ENCODE measurements around the gene CDCA4.

The CDCA4 gene

DNA sequence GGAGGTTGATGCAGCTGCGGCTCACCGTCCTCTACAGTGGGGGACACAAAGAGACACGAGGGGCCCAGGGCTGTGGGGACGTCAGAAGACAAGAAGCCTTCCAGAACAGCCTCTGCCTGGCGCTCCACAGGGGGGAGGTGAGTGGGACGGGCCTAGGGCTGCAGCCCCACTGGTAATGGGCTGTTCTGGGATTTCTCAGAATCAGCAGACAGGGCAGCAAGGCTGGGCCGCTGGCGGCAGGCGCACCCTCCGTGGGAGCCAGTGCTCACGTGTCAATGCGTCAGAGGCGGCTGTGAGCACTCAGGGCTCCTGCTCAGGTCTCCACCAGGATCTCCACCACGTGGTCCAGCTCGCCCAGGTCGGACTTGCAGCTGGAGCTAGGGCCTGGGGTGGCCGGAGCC is 10.0 kb downstream of the CDCA4 start:
- no peak overlapping the region for H3K4me3 ChIP-seq (ENCODE audit: low read depth, low read length)
- H3K9ac ChIP-seq (ENCODE audit: low read length) = no peak overlapping the region
- H3K27ac ChIP-seq (ENCODE audit: low read depth, low read length) = no peak overlapping the region
- no peaks in the 10 kb centered on the region for H3K9me3 ChIP-seq (ENCODE audit: control insufficient read depth, insufficient read depth, low read depth, low read length)
- no peaks in the 10 kb centered on the region for H3K27me3 ChIP-seq (ENCODE audit: control insufficient read depth, insufficient read depth, low read length)
- peaks cover 13% of the 10 kb centered on the region for H3K4me1 ChIP-seq (ENCODE audit: control insufficient read depth, insufficient read depth, low read length)
- H3K36me3 ChIP-seq (ENCODE audit: control insufficient read depth, insufficient read depth, low read length) = peaks cover 66% of the 10 kb centered on the region

DNA sequence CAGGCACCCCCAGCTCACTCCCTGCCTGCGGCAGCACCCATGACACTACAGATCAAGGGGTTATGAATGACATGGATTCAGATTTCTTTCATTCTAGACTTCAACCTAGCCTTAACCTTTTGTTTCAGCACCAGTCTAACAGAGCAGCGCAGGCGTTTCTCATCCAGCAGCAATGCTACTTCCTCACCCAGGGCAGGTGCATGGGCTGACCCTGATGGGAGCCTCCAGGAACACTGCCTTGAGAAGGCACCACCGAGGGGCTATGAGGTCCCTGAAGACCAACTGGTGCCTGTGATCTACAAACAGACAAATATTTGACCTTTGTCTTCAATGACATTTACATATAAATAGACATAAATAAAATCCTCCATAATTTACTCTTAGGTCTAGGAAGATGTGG is 10.8 kb downstream of the CDCA4 start:
- Histone ChIP-seq H3K4me3 (ENCODE audit: low read depth, low read length) (no peak overlapping the region), H3K9me3 (ENCODE audit: control insufficient read depth, insufficient read depth, low read depth, low read length) (no peaks in the 10 kb centered on the region), H3K27me3 (ENCODE audit: control insufficient read depth, insufficient read depth, low read length) (no peaks in the 10 kb centered on the region), H3K36me3 (ENCODE audit: control insufficient read depth, insufficient read depth, low read length) (peaks cover 67% of the 10 kb centered on the region), H3K27ac (ENCODE audit: low read depth, low read length) (no peak overlapping the region), H3K9ac (ENCODE audit: low read length) (no peak overlapping the region), H3K4me1 (ENCODE audit: control insufficient read depth, insufficient read depth, low read length) (peaks cover 6% of the 10 kb centered on the region; the same call in 1 of the 2 replicates)

DNA sequence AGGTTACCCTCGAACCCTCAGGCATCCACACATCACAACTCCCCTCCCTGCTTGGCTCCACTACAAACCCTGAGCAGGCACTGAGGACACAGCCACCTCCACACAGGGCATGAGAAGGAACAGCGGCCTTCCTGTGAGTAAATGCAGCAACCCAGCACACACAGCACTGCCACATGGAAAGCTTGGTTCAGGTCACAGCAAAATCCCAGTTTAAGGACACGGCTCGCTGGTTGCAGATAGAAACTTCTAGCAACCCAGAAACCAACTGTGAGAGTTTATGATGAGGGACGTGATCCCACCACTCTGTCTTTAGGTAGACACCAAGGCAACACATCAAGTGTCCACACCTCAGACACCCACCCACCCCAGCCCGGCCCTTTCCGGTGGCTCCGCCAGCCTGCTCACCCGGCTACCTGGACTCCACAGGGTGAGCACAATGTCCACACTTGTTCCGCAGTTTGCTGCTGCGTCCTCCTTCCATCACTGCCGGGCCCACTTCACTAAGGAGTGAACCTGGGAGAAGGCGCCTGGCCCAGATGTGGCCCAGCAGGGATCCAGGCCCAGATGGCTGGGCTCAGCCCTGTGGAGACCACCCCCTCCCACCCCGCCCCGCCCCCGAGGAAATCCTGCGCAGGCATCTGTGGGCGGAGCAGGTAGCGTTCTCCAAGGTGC is 13.2 kb downstream of the CDCA4 start:
- Histone ChIP-seq H3K4me1 (ENCODE audit: control insufficient read depth, insufficient read depth, low read length) (no peaks in the 10 kb centered on the region), H3K27ac (ENCODE audit: low read depth, low read length) (no peak overlapping the region), H3K4me3 (ENCODE audit: low read depth, low read length) (no peak overlapping the region), H3K9me3 (ENCODE audit: control insufficient read depth, insufficient read depth, low read depth, low read length) (no peaks in the 10 kb centered on the region), H3K9ac (ENCODE audit: low read length) (no peak overlapping the region), H3K27me3 (ENCODE audit: control insufficient read depth, insufficient read depth, low read length) (no peaks in the 10 kb centered on the region), H3K36me3 (ENCODE audit: control insufficient read depth, insufficient read depth, low read length) (peaks cover 63% of the 10 kb centered on the region)

DNA sequence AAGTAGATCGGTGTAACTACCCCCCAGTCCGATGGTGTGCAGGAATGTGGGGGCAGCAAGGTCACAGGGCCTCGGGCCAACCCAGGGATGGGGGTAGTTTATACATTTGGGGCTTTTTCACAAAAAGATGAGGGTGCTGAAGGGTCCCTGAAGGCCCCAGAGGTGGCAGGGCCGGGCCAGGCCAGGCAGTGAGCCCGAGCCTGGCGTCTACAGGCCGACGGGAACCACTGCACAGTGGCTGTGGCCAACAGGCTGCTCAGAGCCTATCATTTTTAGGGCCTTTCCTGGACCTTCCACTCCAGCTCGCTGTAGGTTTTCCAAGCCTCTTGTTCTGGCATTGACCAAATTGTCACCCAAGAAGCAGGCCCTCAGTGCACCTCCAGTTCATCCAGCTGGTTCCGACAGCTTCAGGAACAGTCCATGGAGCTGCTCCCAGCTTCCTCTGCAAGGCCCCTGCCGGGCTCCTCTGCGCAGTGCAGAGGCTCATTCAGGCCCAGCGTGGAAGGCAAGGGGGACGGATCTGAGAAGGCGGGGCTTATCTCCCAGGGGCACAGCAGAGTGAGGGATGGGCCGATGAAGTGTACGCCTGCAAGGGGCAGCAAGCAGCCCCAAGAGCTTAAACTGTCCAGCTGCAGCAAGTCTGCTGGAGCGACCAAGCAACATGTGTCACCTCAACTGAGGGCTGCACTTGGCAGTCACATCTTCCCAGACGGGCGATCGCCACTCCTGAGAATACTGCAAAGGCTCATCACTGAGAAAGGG is 13.9 kb downstream of the CDCA4 start:
- H3K4me3 ChIP-seq (ENCODE audit: low read depth, low read length) = no peak overlapping the region
- no peaks in the 10 kb centered on the region for H3K4me1 ChIP-seq (ENCODE audit: control insufficient read depth, insufficient read depth, low read length)
- H3K27ac ChIP-seq (ENCODE audit: low read depth, low read length) = no peak overlapping the region
- no peaks in the 10 kb centered on the region for H3K27me3 ChIP-seq (ENCODE audit: control insufficient read depth, insufficient read depth, low read length)
- H3K9ac ChIP-seq (ENCODE audit: low read length) = no peak overlapping the region
- no peaks in the 10 kb centered on the region for H3K9me3 ChIP-seq (ENCODE audit: control insufficient read depth, insufficient read depth, low read depth, low read length)
- H3K36me3 ChIP-seq (ENCODE audit: control insufficient read depth, insufficient read depth, low read length) = peaks cover 57% of the 10 kb centered on the region

GRCh38 chr14:105005929-105006830 is 14.7 kb downstream of the CDCA4 start:
- H3K4me1 ChIP-seq (ENCODE audit: control insufficient read depth, insufficient read depth, low read length) = no peaks in the 10 kb centered on the region
- H3K27me3 ChIP-seq (ENCODE audit: control insufficient read depth, insufficient read depth, low read length) = no peaks in the 10 kb centered on the region
- no peak overlapping the region for H3K4me3 ChIP-seq (ENCODE audit: low read depth, low read length)
- no peak overlapping the region for H3K9ac ChIP-seq (ENCODE audit: low read length)
- no peak overlapping the region for H3K27ac ChIP-seq (ENCODE audit: low read depth, low read length)
- H3K36me3 ChIP-seq (ENCODE audit: control insufficient read depth, insufficient read depth, low read length) = peaks cover 49% of the 10 kb centered on the region
- no peaks in the 10 kb centered on the region for H3K9me3 ChIP-seq (ENCODE audit: control insufficient read depth, insufficient read depth, low read depth, low read length)

- H3K36me3 ChIP-seq (ENCODE audit: control insufficient read depth, insufficient read depth, low read length) = peaks cover 42% of the 10 kb centered on the region
- no peaks in the 10 kb centered on the region for H3K4me1 ChIP-seq (ENCODE audit: control insufficient read depth, insufficient read depth, low read length)
- H3K9me3 ChIP-seq (ENCODE audit: control insufficient read depth, insufficient read depth, low read depth, low read length) = no peaks in the 10 kb centered on the region
- no peak overlapping the region for H3K4me3 ChIP-seq (ENCODE audit: low read depth, low read length)
- H3K9ac ChIP-seq (ENCODE audit: low read length) = no peak overlapping the region
- no peak overlapping the region for H3K27ac ChIP-seq (ENCODE audit: low read depth, low read length)
- no peaks in the 10 kb centered on the region for H3K27me3 ChIP-seq (ENCODE audit: control insufficient read depth, insufficient read depth, low read length)
Observed at GRCh38 chr14:105005329-105005928, 15.5 kb downstream of the CDCA4 start.

DNA sequence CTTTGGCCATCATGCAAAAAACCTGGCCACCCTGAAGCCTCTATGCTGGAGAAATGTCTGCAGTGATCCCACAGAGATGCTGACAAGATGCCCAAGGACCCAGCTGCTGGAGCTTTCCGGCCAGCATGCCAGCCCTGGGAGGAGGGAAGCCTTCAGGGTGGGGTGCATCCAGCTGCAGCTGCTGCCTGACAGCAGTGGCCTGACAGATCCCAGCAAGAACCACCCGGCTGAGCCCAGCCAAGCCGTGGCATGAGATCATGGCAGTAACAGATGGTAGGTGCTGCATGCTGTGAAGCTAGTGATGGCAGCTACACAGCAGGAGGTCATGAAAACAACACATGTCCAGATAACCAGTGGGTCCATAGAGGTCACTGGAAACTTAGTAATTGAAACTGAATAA is 21.5 kb downstream of the CDCA4 start:
- H3K27ac ChIP-seq (ENCODE audit: low read depth, low read length) = no peak overlapping the region
- no peaks in the 10 kb centered on the region for H3K27me3 ChIP-seq (ENCODE audit: control insufficient read depth, insufficient read depth, low read length)
- no peaks in the 10 kb centered on the region for H3K4me1 ChIP-seq (ENCODE audit: control insufficient read depth, insufficient read depth, low read length)
- H3K4me3 ChIP-seq (ENCODE audit: low read depth, low read length) = no peak overlapping the region
- peaks cover 8% of the 10 kb centered on the region; the same call in 1 of the 2 replicates for H3K9me3 ChIP-seq (ENCODE audit: control insufficient read depth, insufficient read depth, low read depth, low read length)
- no peak overlapping the region for H3K9ac ChIP-seq (ENCODE audit: low read length)
- no peaks in the 10 kb centered on the region for H3K36me3 ChIP-seq (ENCODE audit: control insufficient read depth, insufficient read depth, low read length)

- Histone ChIP-seq H3K36me3 (ENCODE audit: control insufficient read depth, insufficient read depth, low read length) (peaks cover 2% of the 10 kb centered on the region; the same call in 1 of the 2 replicates), H3K27me3 (ENCODE audit: control insufficient read depth, insufficient read depth, low read length) (no peaks in the 10 kb centered on the region), H3K4me1 (ENCODE audit: control insufficient read depth, insufficient read depth, low read length) (no peaks in the 10 kb centered on the region), H3K9ac (ENCODE audit: low read length) (no peak overlapping the region), H3K4me3 (ENCODE audit: low read depth, low read length) (no peak overlapping the region), H3K27ac (ENCODE audit: low read depth, low read length) (no peak overlapping the region), H3K9me3 (ENCODE audit: control insufficient read depth, insufficient read depth, low read depth, low read length) (peaks cover 8% of the 10 kb centered on the region; the same call in 1 of the 2 replicates)
Observed at GRCh38 chr14:104998801-104999200, 22.1 kb downstream of the CDCA4 start.

GRCh38 chr14:104996483-104996882 is 24.4 kb downstream of the CDCA4 start:
- Histone ChIP-seq H3K9ac (ENCODE audit: low read length) (no peak overlapping the region), H3K9me3 (ENCODE audit: control insufficient read depth, insufficient read depth, low read depth, low read length) (peaks cover 8% of the 10 kb centered on the region; the same call in 1 of the 2 replicates), H3K4me1 (ENCODE audit: control insufficient read depth, insufficient read depth, low read length) (no peaks in the 10 kb centered on the region), H3K27ac (ENCODE audit: low read depth, low read length) (no peak overlapping the region), H3K27me3 (ENCODE audit: control insufficient read depth, insufficient read depth, low read length) (no peaks in the 10 kb centered on the region), H3K36me3 (ENCODE audit: control insufficient read depth, insufficient read depth, low read length) (peaks cover 8% of the 10 kb centered on the region), H3K4me3 (ENCODE audit: low read depth, low read length) (no peak overlapping the region)

DNA sequence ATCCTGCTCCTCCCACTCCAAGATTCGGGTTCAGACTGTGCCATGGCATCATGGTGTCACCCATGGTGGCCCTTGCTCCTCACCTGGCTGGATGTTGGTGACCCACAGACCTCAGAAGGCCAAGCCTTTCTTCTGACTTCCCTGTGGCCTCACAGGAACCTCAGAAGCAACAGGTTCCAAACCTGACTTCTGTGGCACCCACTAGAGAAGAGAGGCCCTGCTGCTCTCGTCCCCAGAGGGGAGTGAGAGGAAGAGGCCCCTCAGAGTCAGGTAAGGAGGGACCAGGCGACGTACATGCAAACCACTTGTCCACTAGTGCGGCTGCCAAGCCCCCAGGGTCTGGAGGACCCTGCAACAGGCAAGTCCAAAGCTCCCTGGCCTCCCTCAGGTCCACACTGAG is 24.9 kb downstream of the CDCA4 start:
- Histone ChIP-seq H3K27ac (ENCODE audit: low read depth, low read length) (no peak overlapping the region), H3K27me3 (ENCODE audit: control insufficient read depth, insufficient read depth, low read length) (no peaks in the 10 kb centered on the region), H3K4me3 (ENCODE audit: low read depth, low read length) (no peak overlapping the region), H3K9me3 (ENCODE audit: control insufficient read depth, insufficient read depth, low read depth, low read length) (peaks cover 8% of the 10 kb centered on the region; the same call in 1 of the 2 replicates), H3K9ac (ENCODE audit: low read length) (no peak overlapping the region), H3K4me1 (ENCODE audit: control insufficient read depth, insufficient read depth, low read length) (no peaks in the 10 kb centered on the region), H3K36me3 (ENCODE audit: control insufficient read depth, insufficient read depth, low read length) (peaks cover 8% of the 10 kb centered on the region)
